Fibroblast of lung (primary cell): ENCODE data around the gene RIPK4. TPM values are rescaled to one million over a fixed set of nuclear protein-coding genes. Genes with fewer than 3 reads are reported as not detected.

Experiments
- DNase-seq, 2 donors: peaks; one replicate each; pipeline versions ENCODE4 v3.0.0 to v3.0.0-alpha.2; 2010; ENCODE audit warnings: low read depth in 2 of 2
- H2AFZ ChIP-seq: 2 replicates; pipeline ENCODE4 v1.5.1; 2012; ENCODE audit warnings: low read length, control low read depth, inconsistent platforms
- H3K27ac ChIP-seq: 2 replicates; pipeline ENCODE4 v1.5.1; 2011; ENCODE audit warnings: low read length, control low read depth; ENCODE audit not compliant: insufficient read depth
- H3K27me3 ChIP-seq: 2 replicates; pipeline ENCODE4 v1.5.1; 2011; ENCODE audit warnings: mild to moderate bottlenecking, low read length; ENCODE audit not compliant: control insufficient read depth, insufficient read depth
- H3K36me3 ChIP-seq: 2 replicates; pipeline ENCODE4 v1.5.1; 2011; ENCODE audit warnings: low read length; ENCODE audit not compliant: control insufficient read depth, insufficient read depth
- H3K4me1 ChIP-seq: 2 replicates; pipeline ENCODE4 v1.5.1; 2011; ENCODE audit warnings: low read length; ENCODE audit not compliant: control insufficient read depth, insufficient read depth; ENCODE audit errors: extremely low read depth
- H3K4me2 ChIP-seq: 2 replicates; pipeline ENCODE4 v1.5.1; 2011; ENCODE audit warnings: low read length, control low read depth; ENCODE audit not compliant: insufficient read depth; ENCODE audit errors: extremely low read depth
- H3K4me3 ChIP-seq, 4 experiments: fragments of 200-600 bp in 1 of 4; sonication (generic) in 1 of 4; replicated peaks in 1 of 4; 2 replicates each; pipeline ENCODE4 v1.5.1; 2011 to 2016; ENCODE audit warnings: low read length in 4 of 4, low read depth in 3 of 4, mild to moderate bottlenecking in 3 of 4, control low read depth in 2 of 4, inconsistent platforms in 1 of 4, mixed read lengths in 1 of 4; ENCODE audit not compliant: insufficient read depth in 1 of 4; ENCODE audit errors: control extremely low read depth in 1 of 4
- H3K79me2 ChIP-seq: 2 replicates; pipeline ENCODE4 v1.5.1; 2012; ENCODE audit warnings: mild to moderate bottlenecking, low read length, inconsistent platforms; ENCODE audit not compliant: control insufficient read depth, insufficient read depth
- H3K9ac ChIP-seq: 2 replicates; pipeline ENCODE4 v1.5.1; 2011; ENCODE audit warnings: mild to moderate bottlenecking, low read length, control low read depth; ENCODE audit not compliant: insufficient read depth
- H3K9me3 ChIP-seq: 2 replicates; pipeline ENCODE4 v1.5.1; 2012; ENCODE audit warnings: low read depth, low read length; ENCODE audit not compliant: control insufficient read depth, insufficient read depth
- H4K20me1 ChIP-seq: 2 replicates; pipeline ENCODE4 v1.5.1; 2011; ENCODE audit warnings: low read length; ENCODE audit not compliant: control insufficient read depth, insufficient read depth; ENCODE audit errors: extremely low read depth
- EZH2 ChIP-seq: IDR thresholded peaks from 2 replicates; pipeline ENCODE4 v1.5.1; 2012; ENCODE audit warnings: low read length, control low read depth, mild to moderate bottlenecking; ENCODE audit errors: missing control alignments
- polyA plus RNA-seq, 2 donors: library from polyadenylated mRNA; depleted of rRNA in 1 of 2; stranded (reverse) in 1 of 2; unstranded in 1 of 2; fragments of >200 nt; gene quantifications; 2 replicates each; pipeline ENCODE4 v1.2.1, GENCODE V29; 2011 to 2012; ENCODE audit warnings: missing spikeins in 1 of 2
- total RNA-seq: library from RNA; depleted of rRNA; stranded (reverse); fragments of >200 nt; gene quantifications from 2 replicates; pipeline ENCODE4 v1.2.1, GENCODE V29; 2014
- TF ChIP-seq, protein P1 (sequence below), 2 donors: IDR thresholded peaks in 1 of 2; conservative IDR thresholded peaks in 1 of 2; 1 replicate in 1 of 2; 2 replicates in 1 of 2; pipeline ENCODE4 v1.5.1; 2011 to 2012; ENCODE audit warnings: low read length in 2 of 2, control low read depth in 1 of 2, inconsistent platforms in 1 of 2, low read depth in 1 of 2, mild to moderate bottlenecking in 1 of 2

Gene RIPK4
- total and polyA plus RNA-seq, 2 donors (not counting 1 experiment from before 2014, with no cell fraction given), result under 0.01 TPM; not detected in 1

DNA sequence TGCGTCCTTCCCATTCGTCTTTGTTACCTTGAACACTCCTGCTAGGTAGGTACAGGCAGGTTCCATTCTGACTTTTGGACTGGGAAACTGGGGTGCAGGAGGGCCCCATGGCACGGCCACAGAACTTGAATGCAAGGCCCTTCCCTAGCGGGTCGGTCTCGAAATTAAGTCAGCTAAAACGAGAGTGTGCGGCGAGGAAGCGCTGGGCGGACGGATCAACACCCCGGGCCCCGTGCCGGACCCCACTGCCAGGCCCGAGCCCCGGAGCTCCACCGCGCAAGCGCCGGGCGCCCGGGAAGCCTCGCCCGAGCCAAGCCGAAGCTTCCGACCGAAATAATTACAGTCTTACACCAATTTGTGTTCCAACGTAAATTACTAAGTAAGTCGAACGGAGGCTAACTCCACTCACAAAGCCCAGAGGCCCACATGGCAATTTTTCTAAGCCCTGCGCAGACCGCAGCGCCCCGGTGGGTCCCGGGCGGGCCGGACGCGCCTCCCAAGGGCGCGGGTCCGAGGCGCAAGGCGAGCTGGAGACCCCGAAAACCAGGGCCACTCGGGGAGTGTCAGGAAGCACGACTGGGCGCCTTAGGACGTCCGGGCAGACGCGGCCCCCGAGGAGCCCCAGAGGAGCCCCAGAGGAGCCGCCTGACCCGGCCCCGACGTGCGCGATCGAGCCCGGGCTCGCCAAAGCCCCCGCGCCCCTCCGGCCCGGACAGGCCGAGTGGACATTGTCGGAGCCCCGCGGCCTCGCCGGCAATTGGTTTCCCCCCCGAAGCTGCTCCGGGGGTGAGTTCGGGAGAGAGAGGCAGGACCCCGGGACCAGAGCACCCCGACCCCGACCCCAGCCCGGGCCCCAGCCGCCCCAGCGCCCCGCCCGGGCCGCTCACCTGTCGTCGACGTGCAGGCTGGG is 624 bp downstream of the RIPK4 start:
- Histone ChIP-seq H3K79me2 (no peaks in the 10 kb centered on the region), H2AFZ (no peak overlapping the region), H3K4me1 (peaks cover 2% of the 10 kb centered on the region), H3K4me2 (no peak overlapping the region), H3K9ac (no peak overlapping the region), H4K20me1 (no peaks in the 10 kb centered on the region), H3K27me3 (peaks cover 71% of the 10 kb centered on the region), H3K4me3 (no peak overlapping the region), H3K36me3 (no peaks in the 10 kb centered on the region), H3K9me3 (no peaks in the 10 kb centered on the region), H3K27ac (no peak overlapping the region)
- no peak for DNase-seq
- TF ChIP-seq, protein P1, sequence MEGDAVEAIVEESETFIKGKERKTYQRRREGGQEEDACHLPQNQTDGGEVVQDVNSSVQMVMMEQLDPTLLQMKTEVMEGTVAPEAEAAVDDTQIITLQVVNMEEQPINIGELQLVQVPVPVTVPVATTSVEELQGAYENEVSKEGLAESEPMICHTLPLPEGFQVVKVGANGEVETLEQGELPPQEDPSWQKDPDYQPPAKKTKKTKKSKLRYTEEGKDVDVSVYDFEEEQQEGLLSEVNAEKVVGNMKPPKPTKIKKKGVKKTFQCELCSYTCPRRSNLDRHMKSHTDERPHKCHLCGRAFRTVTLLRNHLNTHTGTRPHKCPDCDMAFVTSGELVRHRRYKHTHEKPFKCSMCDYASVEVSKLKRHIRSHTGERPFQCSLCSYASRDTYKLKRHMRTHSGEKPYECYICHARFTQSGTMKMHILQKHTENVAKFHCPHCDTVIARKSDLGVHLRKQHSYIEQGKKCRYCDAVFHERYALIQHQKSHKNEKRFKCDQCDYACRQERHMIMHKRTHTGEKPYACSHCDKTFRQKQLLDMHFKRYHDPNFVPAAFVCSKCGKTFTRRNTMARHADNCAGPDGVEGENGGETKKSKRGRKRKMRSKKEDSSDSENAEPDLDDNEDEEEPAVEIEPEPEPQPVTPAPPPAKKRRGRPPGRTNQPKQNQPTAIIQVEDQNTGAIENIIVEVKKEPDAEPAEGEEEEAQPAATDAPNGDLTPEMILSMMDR (conservative IDR thresholded peaks at IDR 0.05 in 1 of 2, IDR thresholded peaks at IDR 0.05 in 1 of 2; ENCODE audit: low read depth in 1 of 2, low read length in 2 of 2), result no peak
- peak; percentile 47 for TF ChIP-seq EZH2

DNA sequence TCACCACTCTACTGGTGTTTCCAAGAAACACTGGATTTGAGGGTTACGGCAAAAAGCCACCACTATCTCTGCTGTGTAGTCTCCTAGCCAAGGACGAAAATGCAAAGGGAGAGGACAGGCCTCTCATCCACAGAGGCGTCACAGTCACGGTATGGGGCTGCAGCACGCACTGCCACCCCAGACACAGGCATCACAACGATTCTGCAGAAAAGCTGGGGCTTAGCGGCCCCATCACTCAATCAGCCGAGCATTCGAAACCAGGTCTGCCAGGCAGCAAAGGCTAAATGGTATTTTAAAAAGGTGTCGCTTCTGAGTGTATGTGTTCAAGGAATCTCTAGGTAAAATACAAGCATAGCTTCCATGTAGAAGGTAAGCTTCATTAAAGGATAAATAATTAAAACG is 1.4 kb downstream of the RIPK4 start:
- H3K27me3 ChIP-seq, result peaks cover 64% of the 10 kb centered on the region
- no peak overlapping the region for H3K27ac ChIP-seq
- no peak overlapping the region for H3K4me3 ChIP-seq
- no peak overlapping the region for H3K9ac ChIP-seq
- no peak for DNase-seq
- no peaks in the 10 kb centered on the region for H3K9me3 ChIP-seq
- no peak overlapping the region for H2AFZ ChIP-seq
- H3K79me2 ChIP-seq, result no peaks in the 10 kb centered on the region
- peaks cover 2% of the 10 kb centered on the region for H3K4me1 ChIP-seq
- H3K36me3 ChIP-seq, result no peaks in the 10 kb centered on the region
- H4K20me1 ChIP-seq, result no peaks in the 10 kb centered on the region
- TF ChIP-seq, protein P1 (conservative IDR thresholded peaks at IDR 0.05 in 1 of 2, IDR thresholded peaks at IDR 0.05 in 1 of 2; ENCODE audit: low read depth in 1 of 2, low read length in 2 of 2), result no peak
- TF ChIP-seq EZH2, result no peak
- H3K4me2 ChIP-seq, result no peak overlapping the region

DNA sequence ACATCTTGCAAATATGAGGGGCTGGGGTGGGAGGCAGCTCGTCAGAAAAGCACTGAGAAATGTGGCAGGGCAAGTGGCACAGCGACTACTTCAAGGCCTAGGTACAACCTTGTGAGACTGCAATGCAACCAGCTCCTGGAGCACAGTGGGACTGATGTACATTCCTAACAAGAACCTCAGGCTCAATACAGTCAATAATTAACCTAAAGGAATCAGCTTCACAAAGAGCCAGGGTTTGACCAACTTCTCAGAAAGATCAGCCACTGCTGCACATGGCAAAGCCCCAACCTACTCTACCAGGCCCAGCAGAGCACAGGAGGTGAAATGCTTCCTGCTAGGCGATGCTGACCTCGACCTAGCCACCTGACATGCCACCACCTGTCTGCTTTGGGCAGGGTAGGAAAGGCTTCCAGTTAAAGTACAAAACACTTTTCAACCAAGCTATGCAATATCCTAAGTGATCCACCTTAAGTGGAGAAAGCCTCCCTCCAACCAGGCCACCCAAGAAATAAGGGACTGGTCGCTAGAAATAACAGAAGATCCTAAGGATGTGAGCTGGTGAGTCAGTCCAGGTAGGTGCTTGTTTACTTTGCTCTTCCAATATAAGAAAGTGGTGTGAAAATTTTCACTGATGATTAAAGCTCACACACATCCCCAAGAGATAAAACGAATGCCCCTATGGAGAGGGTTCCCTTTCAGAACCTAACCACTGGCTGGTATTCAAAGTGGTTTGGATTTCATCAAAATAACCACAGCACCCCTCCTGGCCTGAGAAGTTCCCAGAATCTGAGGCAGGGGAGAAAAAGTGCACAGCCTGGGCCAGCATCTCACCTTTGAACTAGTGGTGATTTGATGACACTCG is 2.1 kb downstream of the RIPK4 start:
- Histone ChIP-seq H3K4me3 (no peak overlapping the region), H4K20me1 (no peaks in the 10 kb centered on the region), H3K4me2 (no peak overlapping the region), H3K9me3 (no peaks in the 10 kb centered on the region), H3K79me2 (no peaks in the 10 kb centered on the region), H2AFZ (no peak overlapping the region), H3K4me1 (peaks cover 2% of the 10 kb centered on the region), H3K27me3 (peaks cover 60% of the 10 kb centered on the region), H3K9ac (no peak overlapping the region), H3K36me3 (no peaks in the 10 kb centered on the region), H3K27ac (no peak overlapping the region)
- DNase-seq, result no peak
- TF ChIP-seq, protein P1 (conservative IDR thresholded peaks at IDR 0.05 in 1 of 2, IDR thresholded peaks at IDR 0.05 in 1 of 2; ENCODE audit: low read depth in 1 of 2, low read length in 2 of 2), result no peak
- TF ChIP-seq EZH2, result no peak
